Measurements from ENCODE around the gene PBX1.

DNA sequence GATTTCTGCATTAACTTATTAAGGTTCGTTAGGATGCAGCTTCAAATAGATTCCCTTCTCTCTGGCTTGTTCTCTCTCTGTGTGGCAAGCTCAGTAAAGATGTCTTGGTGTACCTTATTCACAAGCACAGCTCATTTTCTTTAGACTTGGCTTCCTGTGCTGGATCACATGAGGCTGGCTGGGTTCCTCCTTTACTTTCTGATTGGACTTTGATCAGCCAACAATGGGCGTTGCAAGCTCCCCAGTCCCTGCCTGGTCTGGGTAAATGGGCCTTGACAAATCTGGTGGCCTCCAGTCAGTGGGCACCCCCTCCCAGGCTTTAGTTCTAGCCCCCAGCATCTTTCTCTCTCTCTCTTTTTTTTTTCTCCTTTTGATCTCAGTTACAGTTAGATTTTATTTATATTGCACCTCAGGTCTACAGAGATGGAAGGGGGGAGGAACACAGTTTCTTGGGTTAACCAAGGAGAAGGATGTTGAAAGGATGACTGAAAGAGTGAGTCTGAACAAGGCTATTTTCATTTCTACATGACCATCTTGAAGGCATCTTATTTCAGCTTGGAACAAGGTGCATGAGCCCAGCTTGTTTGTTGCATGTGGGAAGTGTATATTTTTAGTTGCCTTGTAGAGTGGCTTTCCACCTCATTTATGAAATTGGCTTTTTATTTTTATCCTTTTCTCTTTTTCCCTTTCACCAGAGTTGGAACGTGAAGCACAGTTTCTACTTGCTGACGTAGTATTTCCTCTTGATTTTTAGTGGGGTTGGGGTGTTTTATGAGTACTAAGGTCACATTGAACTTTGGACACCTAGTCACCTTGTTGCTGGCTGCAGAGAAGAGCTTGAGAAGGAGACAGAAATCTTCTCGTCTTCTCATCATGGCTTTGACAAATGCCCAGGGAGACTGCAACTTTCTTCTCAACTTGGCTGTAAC lies 77.1 kb downstream of the PBX1 start:
- TF ChIP-seq, protein P1, sequence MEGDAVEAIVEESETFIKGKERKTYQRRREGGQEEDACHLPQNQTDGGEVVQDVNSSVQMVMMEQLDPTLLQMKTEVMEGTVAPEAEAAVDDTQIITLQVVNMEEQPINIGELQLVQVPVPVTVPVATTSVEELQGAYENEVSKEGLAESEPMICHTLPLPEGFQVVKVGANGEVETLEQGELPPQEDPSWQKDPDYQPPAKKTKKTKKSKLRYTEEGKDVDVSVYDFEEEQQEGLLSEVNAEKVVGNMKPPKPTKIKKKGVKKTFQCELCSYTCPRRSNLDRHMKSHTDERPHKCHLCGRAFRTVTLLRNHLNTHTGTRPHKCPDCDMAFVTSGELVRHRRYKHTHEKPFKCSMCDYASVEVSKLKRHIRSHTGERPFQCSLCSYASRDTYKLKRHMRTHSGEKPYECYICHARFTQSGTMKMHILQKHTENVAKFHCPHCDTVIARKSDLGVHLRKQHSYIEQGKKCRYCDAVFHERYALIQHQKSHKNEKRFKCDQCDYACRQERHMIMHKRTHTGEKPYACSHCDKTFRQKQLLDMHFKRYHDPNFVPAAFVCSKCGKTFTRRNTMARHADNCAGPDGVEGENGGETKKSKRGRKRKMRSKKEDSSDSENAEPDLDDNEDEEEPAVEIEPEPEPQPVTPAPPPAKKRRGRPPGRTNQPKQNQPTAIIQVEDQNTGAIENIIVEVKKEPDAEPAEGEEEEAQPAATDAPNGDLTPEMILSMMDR (IDR thresholded peaks at IDR 0.05) = no peak
- TF ChIP-seq POLR2A (IDR thresholded peaks at IDR 0.05) (no peak), EP300 (IDR thresholded peaks at IDR 0.05) (no peak)

Data from sigmoid colon (tissue), 4 donors.